MM.1S (cell line): ENCODE measurements around the gene COL21A1.

ENCODE experiments used
- DNase-seq: peaks from one replicate; pipeline ENCODE4 v3.0.0-alpha.2; 2015
- H2AFZ ChIP-seq: fragments of 300-600 bp; sonication (generic); 2 replicates; pipeline ENCODE4 v1.6.0; 2016; ENCODE audit warnings: antibody characterized with exemption, low read length
- H3F3A ChIP-seq: fragments of 300-600 bp; sonication (generic); 2 replicates; pipeline ENCODE4 v1.6.1; 2016; ENCODE audit warnings: mild to moderate bottlenecking, antibody characterized with exemption, low read length, moderate library complexity, mixed read lengths; ENCODE audit not compliant: insufficient read depth
- H3K27ac ChIP-seq: fragments of 300-600 bp; sonication (generic); 2 replicates; pipeline ENCODE4 v1.5.1; 2016; ENCODE audit warnings: mild to moderate bottlenecking, low read length
- H3K27me3 ChIP-seq: fragments of 300-600 bp; sonication (generic); replicated peaks from 2 replicates; pipeline ENCODE4 v1.6.0; 2016; ENCODE audit warnings: low read length; ENCODE audit not compliant: insufficient read depth
- H3K36me3 ChIP-seq: fragments of 300-600 bp; sonication (generic); replicated peaks from 2 replicates; pipeline ENCODE4 v1.6.1; 2016; ENCODE audit warnings: mild to moderate bottlenecking, low read length, mixed read lengths; ENCODE audit not compliant: insufficient read depth
- H3K4me1 ChIP-seq: fragments of 300-600 bp; sonication (generic); 2 replicates; pipeline ENCODE4 v1.6.1; 2016; ENCODE audit warnings: low read length, mixed read lengths
- H3K4me2 ChIP-seq: fragments of 300-600 bp; sonication (generic); 2 replicates; pipeline ENCODE4 v1.6.0; 2016; ENCODE audit warnings: low read depth, low read length
- H3K4me3 ChIP-seq: fragments of 300-600 bp; sonication (generic); 2 replicates; pipeline ENCODE4 v1.5.1; 2016; ENCODE audit warnings: low read length, mixed read lengths
- H3K79me2 ChIP-seq: fragments of 300-600 bp; sonication (generic); 2 replicates; pipeline ENCODE4 v1.6.1; 2016; ENCODE audit warnings: mixed run types, low read length, mixed read lengths
- H3K9ac ChIP-seq: fragments of 300-600 bp; sonication (generic); 2 replicates; pipeline ENCODE4 v1.6.1; 2016; ENCODE audit warnings: low read length, mixed read lengths
- H3K9me2 ChIP-seq: fragments of 300-600 bp; sonication (generic); replicated peaks from 2 replicates; pipeline ENCODE4 v1.6.1; 2016; ENCODE audit warnings: mild to moderate bottlenecking, low read length, mixed read lengths; ENCODE audit not compliant: insufficient read depth
- H3K9me3 ChIP-seq: fragments of 300-600 bp; sonication (generic); replicated peaks from 2 replicates; pipeline ENCODE4 v1.6.1; 2016; ENCODE audit warnings: mild to moderate bottlenecking, low read length, mixed read lengths; ENCODE audit not compliant: insufficient read depth
- H4K20me1 ChIP-seq: fragments of 300-600 bp; sonication (generic); 2 replicates; pipeline ENCODE4 v1.6.1; 2016; ENCODE audit warnings: mild to moderate bottlenecking, low read length, moderate library complexity, mixed read lengths; ENCODE audit not compliant: insufficient read depth
- CTCF ChIP-seq: fragments of 300-600 bp; sonication (generic); IDR thresholded peaks from 2 replicates; pipeline ENCODE4 v1.5.1; 2016; ENCODE audit warnings: antibody characterized with exemption, low read length, mixed read lengths
- EZH2 ChIP-seq: fragments of 300-600 bp; sonication (generic); optimal IDR thresholded peaks from 2 replicates; pipeline ENCODE3; 2017; ENCODE audit warnings: low read depth, mild to moderate bottlenecking, antibody characterized with exemption, low read length, mixed read lengths
- EZH2phosphoT487 ChIP-seq: fragments of 300-600 bp; sonication (generic); IDR thresholded peaks from 2 replicates; pipeline ENCODE4 v1.6.1; 2018; ENCODE audit warnings: antibody characterized with exemption, low read length

COL21A1 gene

GRCh38 chr6:56104591-56104990 lies 142.8 kb downstream of the COL21A1 start:
- H3F3A ChIP-seq: no peaks in the 10 kb centered on the region
- TF ChIP-seq CTCF (no peak), EZH2 (no peak), EZH2phosphoT487 (no peak)
- H3K4me2 ChIP-seq: no peak overlapping the region
- no peaks in the 10 kb centered on the region for H3K4me1 ChIP-seq
- no peaks in the 10 kb centered on the region for H3K36me3 ChIP-seq
- H2AFZ ChIP-seq: no peak overlapping the region
- no peaks in the 10 kb centered on the region for H3K9me3 ChIP-seq
- no peaks in the 10 kb centered on the region for H3K27me3 ChIP-seq
- H3K4me3 ChIP-seq: no peak overlapping the region
- no peak for DNase-seq
- H3K27ac ChIP-seq: no peak overlapping the region
- H3K9me2 ChIP-seq: no peaks in the 10 kb centered on the region
- H4K20me1 ChIP-seq: no peaks in the 10 kb centered on the region
- no peaks in the 10 kb centered on the region for H3K79me2 ChIP-seq
- no peak overlapping the region for H3K9ac ChIP-seq

DNA sequence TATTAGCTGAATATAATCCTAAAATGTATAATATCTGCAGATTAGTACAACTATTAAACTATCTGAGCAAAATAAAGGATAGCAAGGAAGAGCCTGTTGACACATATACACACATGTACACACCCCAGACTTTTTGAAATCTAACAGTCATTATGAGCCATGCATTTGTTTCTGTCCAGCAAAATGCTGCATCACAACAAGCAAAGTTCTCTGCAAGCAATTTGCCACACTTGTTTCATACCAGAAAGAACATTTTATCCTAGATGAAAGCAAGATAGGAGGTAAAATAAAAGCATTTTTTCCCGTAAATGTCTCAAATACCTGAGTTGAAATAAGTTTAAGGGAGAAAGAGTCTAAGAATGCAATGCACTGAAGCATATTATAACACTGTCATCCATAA lies 145.2 kb downstream of the COL21A1 start:
- no peaks in the 10 kb centered on the region for H3F3A ChIP-seq
- H3K9me2 ChIP-seq: no peaks in the 10 kb centered on the region
- H3K4me2 ChIP-seq: no peak overlapping the region
- no peaks in the 10 kb centered on the region for H3K27me3 ChIP-seq
- H3K4me3 ChIP-seq: no peak overlapping the region
- no peaks in the 10 kb centered on the region for H3K36me3 ChIP-seq
- H4K20me1 ChIP-seq: no peaks in the 10 kb centered on the region
- no peaks in the 10 kb centered on the region for H3K9me3 ChIP-seq
- H3K79me2 ChIP-seq: no peaks in the 10 kb centered on the region
- no peaks in the 10 kb centered on the region for H3K4me1 ChIP-seq
- no peak overlapping the region for H3K27ac ChIP-seq
- DNase-seq: no peak
- no peak for TF ChIP-seq EZH2phosphoT487
- no peak overlapping the region for H2AFZ ChIP-seq
- no peak overlapping the region for H3K9ac ChIP-seq

- no peaks in the 10 kb centered on the region for H3K4me1 ChIP-seq
- no peaks in the 10 kb centered on the region for H3F3A ChIP-seq
- H3K9ac ChIP-seq: no peak overlapping the region
- H3K27ac ChIP-seq: no peak overlapping the region
- H3K4me3 ChIP-seq: no peak overlapping the region
- H3K79me2 ChIP-seq: no peaks in the 10 kb centered on the region
- H3K9me3 ChIP-seq: no peaks in the 10 kb centered on the region
- no peak for DNase-seq
- no peaks in the 10 kb centered on the region for H3K27me3 ChIP-seq
- H3K4me2 ChIP-seq: no peak overlapping the region
- TF ChIP-seq EZH2phosphoT487 (no peak), EZH2 (no peak), CTCF (no peak)
- H4K20me1 ChIP-seq: no peaks in the 10 kb centered on the region
- no peaks in the 10 kb centered on the region for H3K36me3 ChIP-seq
- H3K9me2 ChIP-seq: no peaks in the 10 kb centered on the region
- H2AFZ ChIP-seq: no peak overlapping the region
Measured at GRCh38 chr6:56101141-56101553, 146.2 kb downstream of the COL21A1 start.

GRCh38 chr6:56096946-56097621 lies 150.3 kb downstream of the COL21A1 start:
- no peaks in the 10 kb centered on the region for H3K79me2 ChIP-seq
- H3K9ac ChIP-seq: no peak overlapping the region
- no peak overlapping the region for H3K4me3 ChIP-seq
- H3F3A ChIP-seq: no peaks in the 10 kb centered on the region
- H3K36me3 ChIP-seq: no peaks in the 10 kb centered on the region
- H3K4me2 ChIP-seq: no peak overlapping the region
- H3K27me3 ChIP-seq: no peaks in the 10 kb centered on the region
- no peak for DNase-seq
- H2AFZ ChIP-seq: no peak overlapping the region
- no peaks in the 10 kb centered on the region for H3K4me1 ChIP-seq
- H3K27ac ChIP-seq: no peak overlapping the region
- TF ChIP-seq EZH2phosphoT487 (no peak), EZH2 (no peak), CTCF (no peak)
- H3K9me2 ChIP-seq: no peaks in the 10 kb centered on the region
- H3K9me3 ChIP-seq: no peaks in the 10 kb centered on the region
- H4K20me1 ChIP-seq: no peaks in the 10 kb centered on the region
